Activated CD4-positive, alpha-beta T cell treated with anti-CD3 and anti-CD28 coated beads, Interleukin-2, amount 10 ng/mL, durations not matched to agents 24 days and 14 days (primary cell): Measurements from ENCODE around the gene RPUSD1. TPM values are rescaled to one million over a fixed set of nuclear protein-coding genes. Genes with fewer than 3 reads are reported as not detected.
A peak's percentile ranks its signal among the peaks of the same experiment; 100 is the strongest.

Source experiments
- DNase-seq: peaks from one replicate; pipeline ENCODE4 v3.0.0; 2022
- H3K27ac Mint-ChIP-seq: one replicate; pipeline ENCODE4 v1.8.0; 2022; ENCODE audit warnings: mild to moderate bottlenecking, mixed read lengths
- H3K27me3 Mint-ChIP-seq: one replicate; pipeline ENCODE4 v1.8.0; 2022; ENCODE audit warnings: mixed read lengths
- H3K36me3 Mint-ChIP-seq: one replicate; pipeline ENCODE4 v1.8.0; 2022; ENCODE audit warnings: low read depth, mild to moderate bottlenecking, mixed read lengths
- H3K4me1 Mint-ChIP-seq: one replicate; pipeline ENCODE4 v1.8.0; 2021; ENCODE audit warnings: mixed read lengths
- H3K4me3 Mint-ChIP-seq: one replicate; pipeline ENCODE4 v1.8.0; 2022; ENCODE audit warnings: mild to moderate bottlenecking, moderate library complexity, mixed read lengths
- H3K9me3 Mint-ChIP-seq: one replicate; pipeline ENCODE4 v1.8.0; 2021; ENCODE audit warnings: mixed read lengths
- intact Hi-C: fragments of 100-400 bp; cut with micrococcal nuclease; formaldehyde crosslinking; loops from one replicate; pipeline ENCODE4 v1.15.1; 2023
- total RNA-seq: library from RNA; stranded (reverse); gene quantifications from 2 replicates; pipeline ENCODE4 v1.2.3, GENCODE V29; 2022

The RPUSD1 gene
- total RNA-seq, 1 donor from 2014 or later = 45.0 TPM

- Mint-ChIP-seq H3K36me3 (peaks cover 4% of the 10 kb centered on the region), H3K9me3 (no peaks in the 10 kb centered on the region), H3K4me1 (peaks cover 2% of the 10 kb centered on the region), H3K4me3 (no peak overlapping the region), H3K27ac (no peak overlapping the region), H3K27me3 (no peaks in the 10 kb centered on the region)
- intact Hi-C loops = no loop called here
- no peak for DNase-seq
These were observed 11.1 kb upstream of the RPUSD1 start for GRCh38 chr16:799111-799947.

- peaks cover 4% of the 10 kb centered on the region for H3K36me3 Mint-ChIP-seq
- no peaks in the 10 kb centered on the region for H3K9me3 Mint-ChIP-seq
- no peak overlapping the region for H3K4me3 Mint-ChIP-seq
- intact Hi-C loops = no loop called here
- no peaks in the 10 kb centered on the region for H3K27me3 Mint-ChIP-seq
- peaks cover 2% of the 10 kb centered on the region for H3K4me1 Mint-ChIP-seq
- H3K27ac Mint-ChIP-seq = no peak overlapping the region
- no peak for DNase-seq
These were observed 10.5 kb upstream of the RPUSD1 start for GRCh38 chr16:798666-799065.

- Mint-ChIP-seq H3K4me3 (no peak overlapping the region), H3K27ac (no peak overlapping the region), H3K27me3 (no peaks in the 10 kb centered on the region), H3K36me3 (peaks cover 4% of the 10 kb centered on the region), H3K9me3 (no peaks in the 10 kb centered on the region), H3K4me1 (peaks cover 2% of the 10 kb centered on the region)
- DNase-seq = no peak
- intact Hi-C loops = no loop called here
These were observed 9.5 kb upstream of the RPUSD1 start for GRCh38 chr16:797686-798085.

GRCh38 chr16:797120-797420 lies 8.9 kb upstream of the RPUSD1 start:
- H3K4me3 Mint-ChIP-seq = no peak overlapping the region
- H3K27ac Mint-ChIP-seq = no peak overlapping the region
- no peaks in the 10 kb centered on the region for H3K9me3 Mint-ChIP-seq
- peak; percentile 77 for DNase-seq
- no peaks in the 10 kb centered on the region for H3K27me3 Mint-ChIP-seq
- H3K4me1 Mint-ChIP-seq = peaks cover 2% of the 10 kb centered on the region
- H3K36me3 Mint-ChIP-seq = peaks cover 4% of the 10 kb centered on the region
- intact Hi-C loops = no loop called here

GRCh38 chr16:796296-797119 lies 8.3 kb upstream of the RPUSD1 start:
- intact Hi-C loops = no loop called here
- no peak for DNase-seq
- Mint-ChIP-seq H3K36me3 (peaks cover 7% of the 10 kb centered on the region), H3K27me3 (no peaks in the 10 kb centered on the region), H3K4me1 (peaks cover 2% of the 10 kb centered on the region), H3K27ac (no peak overlapping the region), H3K4me3 (no peak overlapping the region), H3K9me3 (no peaks in the 10 kb centered on the region)

- no peak overlapping the region for H3K4me3 Mint-ChIP-seq
- intact Hi-C loops = no loop called here
- H3K4me1 Mint-ChIP-seq = peaks cover 2% of the 10 kb centered on the region
- no peaks in the 10 kb centered on the region for H3K27me3 Mint-ChIP-seq
- no peak for DNase-seq
- H3K36me3 Mint-ChIP-seq = peaks cover 10% of the 10 kb centered on the region
- H3K9me3 Mint-ChIP-seq = no peaks in the 10 kb centered on the region
- H3K27ac Mint-ChIP-seq = no peak overlapping the region
These were observed 7.5 kb upstream of the RPUSD1 start for GRCh38 chr16:795580-796229.

GRCh38 chr16:794853-795466 lies 6.8 kb upstream of the RPUSD1 start:
- Mint-ChIP-seq H3K36me3 (peaks cover 10% of the 10 kb centered on the region), H3K4me1 (peaks cover 3% of the 10 kb centered on the region), H3K27me3 (no peaks in the 10 kb centered on the region), H3K27ac (no peak overlapping the region), H3K4me3 (no peak overlapping the region), H3K9me3 (no peaks in the 10 kb centered on the region)
- intact Hi-C loops = no loop called here
- no peak for DNase-seq

- Mint-ChIP-seq H3K4me1 (peaks cover 4% of the 10 kb centered on the region), H3K27ac (no peak overlapping the region), H3K27me3 (no peaks in the 10 kb centered on the region), H3K36me3 (peaks cover 10% of the 10 kb centered on the region), H3K4me3 (no peak overlapping the region), H3K9me3 (no peaks in the 10 kb centered on the region)
- no peak for DNase-seq
- intact Hi-C loops = no loop called here
These were observed 6.1 kb upstream of the RPUSD1 start for GRCh38 chr16:794091-794822.

- intact Hi-C loops = no loop called here
- no peaks in the 10 kb centered on the region for H3K27me3 Mint-ChIP-seq
- H3K4me1 Mint-ChIP-seq = peaks cover 4% of the 10 kb centered on the region
- H3K9me3 Mint-ChIP-seq = no peaks in the 10 kb centered on the region
- DNase-seq = no peak
- no peak overlapping the region for H3K27ac Mint-ChIP-seq
- H3K36me3 Mint-ChIP-seq = peaks cover 10% of the 10 kb centered on the region
- H3K4me3 Mint-ChIP-seq = no peak overlapping the region
These were observed 5.2 kb upstream of the RPUSD1 start for GRCh38 chr16:793414-793813.

- no peaks in the 10 kb centered on the region for H3K27me3 Mint-ChIP-seq
These were observed 4.2 kb upstream of the RPUSD1 start for GRCh38 chr16:792221-792995.

GRCh38 chr16:791131-791530 lies 3.0 kb upstream of the RPUSD1 start:
- H3K4me1 Mint-ChIP-seq = peaks cover 7% of the 10 kb centered on the region
- H3K27me3 Mint-ChIP-seq = no peaks in the 10 kb centered on the region
- no peak for DNase-seq
- intact Hi-C loops = no loop called here
- H3K27ac Mint-ChIP-seq = no peak overlapping the region
- H3K4me3 Mint-ChIP-seq = no peak overlapping the region
- H3K9me3 Mint-ChIP-seq = no peaks in the 10 kb centered on the region
- H3K36me3 Mint-ChIP-seq = peaks cover 6% of the 10 kb centered on the region

More at GRCh38 chr16:792221-792995, 4.2 kb upstream of the RPUSD1 start:
- Mint-ChIP-seq H3K27ac (no peak overlapping the region), H3K4me1 (peaks cover 4% of the 10 kb centered on the region), H3K4me3 (no peak overlapping the region), H3K36me3 (peaks cover 6% of the 10 kb centered on the region), H3K9me3 (no peaks in the 10 kb centered on the region)
- intact Hi-C loops = no loop called here
- no peak for DNase-seq

GRCh38 chr16:790086-790485 lies 1.9 kb upstream of the RPUSD1 start:
- peaks cover 6% of the 10 kb centered on the region for H3K36me3 Mint-ChIP-seq
- intact Hi-C loops = no loop called here
- no peak for DNase-seq
- peak overlapping the region; percentile 71 for H3K4me3 Mint-ChIP-seq
- H3K9me3 Mint-ChIP-seq = no peaks in the 10 kb centered on the region
- H3K27ac Mint-ChIP-seq = peak overlapping the region; percentile 53
- peaks cover 5% of the 10 kb centered on the region for H3K4me1 Mint-ChIP-seq
- no peaks in the 10 kb centered on the region for H3K27me3 Mint-ChIP-seq
